Lower leg skin (tissue), 4 donors: Measurements from ENCODE around the gene PPA1. TPM values are rescaled to one million over a fixed set of nuclear protein-coding genes. Genes with fewer than 3 reads are reported as not detected.
"Not testable (repeated sequence)": the region's sequence is repeated elsewhere in the genome, so short reads cannot be mapped to it uniquely, and the experiment has no call there.

Experiments used
- DNase-seq, 2 donors: peaks; one replicate each; pipeline ENCODE4 v3.0.0-alpha.2; 2019; ENCODE audit warnings: low spot score in 2 of 2
- H3K4me3 ChIP-seq: fragments of 200-600 bp; sonication (generic); 2 replicates; pipeline ENCODE4 v1.5.1; 2017; ENCODE audit warnings: mild to moderate bottlenecking, low read depth; ENCODE audit not compliant: poor library complexity, severe bottlenecking
- CTCF ChIP-seq, 3 donors: fragments of 450-650 bp; IDR thresholded peaks; one replicate each; pipeline ENCODE4 v1.5.1; 2016; ENCODE audit warnings: antibody characterized with exemption in 3 of 3, mild to moderate bottlenecking in 3 of 3, moderate library complexity in 2 of 3
- POLR2A ChIP-seq, 2 donors: fragments of 450-650 bp; IDR thresholded peaks; one replicate each; pipeline ENCODE4 v1.6.1; 2016 to 2017; ENCODE audit warnings: antibody characterized with exemption in 2 of 2, mild to moderate bottlenecking in 1 of 2, moderate library complexity in 1 of 2
- WGBS, 2 donors: methylation state at CpG; one replicate each; pipeline ENCODE4 v1.1.5; 2018; 5-methylcytosine and 5-hydroxymethylcytosine counted together
- intact Hi-C: fragments of 100-400 bp; cut with DNase I; formaldehyde crosslinking; loops from one replicate; pipeline ENCODE4 v1.15.0; 2023; ENCODE audit warnings: low total_unique reads
- total RNA-seq, 4 donors: library from RNA; depleted of rRNA; stranded (reverse); fragments of >200 nt; gene quantifications; one replicate each; pipeline ENCODE4 v1.1.0, GENCODE V29; 2016

PPA1 gene
- total RNA-seq, 4 donors from 2014 or later: 69.7 to 147 (median 96.9) TPM

DNA sequence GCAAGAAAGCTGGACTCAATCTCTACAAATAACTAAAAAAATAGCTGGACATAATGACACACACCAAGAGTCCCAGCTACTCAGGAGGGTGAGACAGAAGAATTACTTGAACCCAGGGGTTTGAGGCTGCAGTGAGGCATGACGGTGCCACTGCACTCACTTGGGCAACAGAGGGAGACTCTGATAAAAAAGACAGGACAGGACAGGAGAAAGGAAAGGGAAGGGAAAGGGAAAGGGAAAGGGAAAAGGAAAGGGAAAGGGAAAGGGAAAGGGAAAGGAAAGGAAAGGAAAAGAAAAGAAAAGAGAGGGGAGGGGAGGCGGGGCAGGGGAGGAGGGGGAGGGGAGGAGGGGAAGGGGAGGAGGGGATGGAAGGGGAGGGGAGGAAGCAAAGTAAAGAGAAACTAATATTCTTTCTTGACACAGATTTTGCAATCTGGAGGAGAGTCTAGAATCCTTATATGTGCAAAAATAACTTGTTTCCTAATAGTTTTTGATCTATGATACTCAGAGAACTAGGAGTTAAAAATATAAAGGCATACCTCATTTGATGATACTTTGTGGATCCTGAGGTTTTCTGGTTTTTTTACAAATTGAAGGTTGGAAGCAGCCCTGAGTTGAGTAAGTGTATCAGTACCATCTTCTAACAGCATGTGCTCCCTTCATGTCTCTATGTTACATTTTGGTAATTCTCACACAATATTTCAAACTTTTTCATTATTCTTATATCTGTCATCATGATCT, 70.9 kb downstream of the PPA1 start:
- intact Hi-C loops: no loop called here
- no peak overlapping the region for H3K4me3 ChIP-seq
- no peak for DNase-seq
- TF ChIP-seq POLR2A (IDR thresholded peaks at IDR 0.05): no peak
- no peak for TF ChIP-seq CTCF (IDR thresholded peaks at IDR 0.05)
- 80 to 84% methylated on average over 2 of the region's 2 CpGs for WGBS, 2 donors

- intact Hi-C loops: no loop called here
- WGBS, 2 donors: 58 to 76% methylated on average over 1 of the region's 1 CpG
- TF ChIP-seq POLR2A (IDR thresholded peaks at IDR 0.05): no peak
- TF ChIP-seq CTCF (IDR thresholded peaks at IDR 0.05): no peak
- no peak overlapping the region for H3K4me3 ChIP-seq
- DNase-seq: no peak
Observed at GRCh38 chr10:70160798-70161197, 72.4 kb downstream of the PPA1 start.

GRCh38 chr10:70159366-70159765, 73.9 kb downstream of the PPA1 start:
- intact Hi-C loops, H3K4me3 ChIP-seq, DNase-seq: not testable (repeated sequence)
- 90 to 96% methylated on average over 3 of the region's 3 CpGs for WGBS, 2 donors

DNA sequence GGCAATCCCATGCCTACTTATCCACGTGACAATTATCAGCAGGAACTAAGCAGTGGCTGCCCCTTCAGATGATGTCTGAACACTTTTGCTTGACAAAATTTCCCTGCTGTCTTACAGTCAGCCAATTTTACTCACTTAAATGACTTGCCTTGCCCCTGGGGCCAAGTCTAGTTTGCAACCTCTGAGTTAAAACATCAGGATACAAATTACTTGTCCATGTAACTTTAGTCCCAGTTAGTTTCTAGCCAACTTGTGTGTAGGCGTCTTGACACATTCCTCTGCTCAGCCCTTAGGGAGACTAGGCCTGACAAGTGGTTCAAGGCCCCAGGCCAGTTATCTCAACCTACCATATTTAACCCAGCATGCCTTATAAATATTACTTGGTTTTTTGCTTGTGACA, 75.1 kb downstream of the PPA1 start:
- no peak overlapping the region for H3K4me3 ChIP-seq
- no peak for DNase-seq
- intact Hi-C loops: no loop called here
- TF ChIP-seq POLR2A (IDR thresholded peaks at IDR 0.05) (no peak), CTCF (IDR thresholded peaks at IDR 0.05) (no peak)
- WGBS, 2 donors: 52 to 57% methylated on average over 2 of the region's 2 CpGs

DNA sequence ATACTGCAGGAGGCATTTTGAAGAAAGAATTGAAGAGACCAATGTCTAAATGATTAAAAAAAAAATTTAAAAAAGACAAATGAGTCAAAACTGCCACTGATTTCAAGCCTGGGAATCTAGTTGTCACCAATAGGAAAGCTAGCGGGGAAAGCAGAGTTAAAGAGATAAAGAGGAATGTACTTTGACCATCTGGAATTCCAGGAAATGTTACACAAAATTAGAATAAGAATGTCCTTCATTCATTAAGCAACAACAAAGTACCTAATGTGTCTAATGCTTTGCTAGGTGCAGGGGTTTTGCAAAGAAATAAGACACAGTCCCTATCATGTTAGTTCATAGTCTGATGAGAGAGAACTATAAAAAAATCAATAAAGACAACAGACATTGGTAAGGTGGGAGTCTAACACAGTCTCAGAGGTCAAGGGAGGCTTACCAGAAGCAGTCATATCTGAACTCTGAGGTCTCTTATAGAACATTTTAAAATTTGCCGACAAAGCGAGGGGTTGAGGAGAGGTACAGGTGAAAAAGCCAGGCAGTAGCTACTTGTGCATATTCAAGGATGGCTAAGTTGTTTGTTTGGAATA, 77.9 kb downstream of the PPA1 start:
- no peak for TF ChIP-seq CTCF (IDR thresholded peaks at IDR 0.05)
- TF ChIP-seq POLR2A (IDR thresholded peaks at IDR 0.05): no peak
- 63 to 79% methylated on average over 3 of the region's 3 CpGs for WGBS, 2 donors
- no peak overlapping the region for H3K4me3 ChIP-seq
- intact Hi-C loops: no loop called here
- DNase-seq: no peak

Other genes starting within 250 kb of the PPA1 start
- 10 to 100 TPM; 11.0 to 15.4 (median 12.8) TPM for gene MACROH2A2, start 180.6 kb downstream of the PPA1 start, total RNA-seq
- gene AIFM2, start 100.6 kb downstream of the PPA1 start, total RNA-seq: 1 to 10 TPM; 6.3 to 8.2 (median 7.0) TPM
- 10 to 100 TPM; 39.8 to 47.4 (median 45.4) TPM for gene TYSND1, start 86.7 kb downstream of the PPA1 start, total RNA-seq
- 10 to 100 TPM; 36.7 to 59.2 (median 45.1) TPM for gene SAR1A, start 62.9 kb downstream of the PPA1 start, total RNA-seq
- gene NPFFR1, start 50.6 kb upstream of the PPA1 start, total RNA-seq: under 1 TPM in 2 of 4 donors, not detected in 2; 0.22 to 0.42 TPM
- gene LRRC20, start 149.2 kb upstream of the PPA1 start, total RNA-seq: 1 to 10 TPM; 4.0 to 7.6 (median 5.9) TPM
- 10 to 100 TPM; 40.2 to 68.0 (median 58.9) TPM for gene EIF4EBP2, start 170.7 kb upstream of the PPA1 start, total RNA-seq
- not detected for gene NODAL, start 208.3 kb upstream of the PPA1 start, total RNA-seq
- gene PALD1, start 245.3 kb upstream of the PPA1 start, total RNA-seq: 1 to 10 TPM; 6.0 to 9.7 (median 6.4) TPM